Brain microvascular endothelial cell (primary cell): ENCODE data around the gene ULK2.

Experiments
- DNase-seq: peaks from one replicate; pipeline ENCODE4 v3.0.0-alpha.2; 2020
- H3K27ac ChIP-seq: fragments of 250-450 bp; sonication (Bioruptor Pico); 2 replicates; pipeline ENCODE4 v1.5.1; 2020; ENCODE audit warnings: mild to moderate bottlenecking, moderate library complexity
- H3K27me3 ChIP-seq: fragments of 250-450 bp; sonication (Bioruptor Pico); replicated peaks from 2 replicates; pipeline ENCODE4 v1.5.1; 2020; ENCODE audit warnings: mild to moderate bottlenecking
- H3K36me3 ChIP-seq: fragments of 250-450 bp; sonication (Bioruptor Pico); replicated peaks from 2 replicates; pipeline ENCODE4 v1.5.1; 2020; ENCODE audit warnings: mild to moderate bottlenecking
- H3K4me3 ChIP-seq: 2 replicates; pipeline ENCODE4 v1.5.1; 2011; ENCODE audit warnings: low read depth, mild to moderate bottlenecking, control low read depth, low read length, moderate library complexity
- in situ Hi-C: cut with HindIII; loops from 2 replicates; pipeline ENCODE4 v1.10.0; 2017; ENCODE audit warnings: low sequenced_read_pairs, low pct_ligation_motif_present
- TF ChIP-seq, protein P1 (sequence below): IDR thresholded peaks from 2 replicates; pipeline ENCODE4 v1.5.1; 2011; ENCODE audit warnings: low read depth, mild to moderate bottlenecking, moderate library complexity, low read length, control low read depth, inconsistent platforms; ENCODE audit errors: missing control alignments

ULK2 gene

DNA sequence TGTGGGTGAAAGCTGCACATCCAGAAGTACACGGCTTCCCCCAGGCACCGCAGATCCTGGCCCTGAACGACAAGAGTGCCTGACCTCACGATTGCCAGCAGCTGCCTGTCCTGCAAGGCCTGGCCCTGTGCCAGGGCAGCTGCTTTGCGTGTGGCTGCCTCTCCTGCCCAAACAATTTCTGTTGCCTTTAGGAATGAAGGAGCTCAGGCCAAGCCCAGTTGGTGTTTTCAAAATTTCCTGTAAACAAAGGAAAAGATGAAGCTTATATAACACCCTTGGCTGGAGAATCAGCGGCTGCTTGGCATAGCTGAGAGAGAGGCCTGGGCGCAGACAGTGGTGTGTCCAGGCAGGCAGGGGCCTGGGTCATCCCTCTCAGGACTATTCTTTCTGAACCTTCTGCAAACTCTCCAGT lies 139.6 kb downstream of the ULK2 start:
- DNase-seq, result peak; percentile 16
- Histone ChIP-seq H3K36me3 (no peaks in the 10 kb centered on the region), H3K4me3 (no peak overlapping the region), H3K27ac (no peak overlapping the region), H3K27me3 (no peaks in the 10 kb centered on the region)
- in situ Hi-C loops, result no loop called here
- TF ChIP-seq, protein P1, sequence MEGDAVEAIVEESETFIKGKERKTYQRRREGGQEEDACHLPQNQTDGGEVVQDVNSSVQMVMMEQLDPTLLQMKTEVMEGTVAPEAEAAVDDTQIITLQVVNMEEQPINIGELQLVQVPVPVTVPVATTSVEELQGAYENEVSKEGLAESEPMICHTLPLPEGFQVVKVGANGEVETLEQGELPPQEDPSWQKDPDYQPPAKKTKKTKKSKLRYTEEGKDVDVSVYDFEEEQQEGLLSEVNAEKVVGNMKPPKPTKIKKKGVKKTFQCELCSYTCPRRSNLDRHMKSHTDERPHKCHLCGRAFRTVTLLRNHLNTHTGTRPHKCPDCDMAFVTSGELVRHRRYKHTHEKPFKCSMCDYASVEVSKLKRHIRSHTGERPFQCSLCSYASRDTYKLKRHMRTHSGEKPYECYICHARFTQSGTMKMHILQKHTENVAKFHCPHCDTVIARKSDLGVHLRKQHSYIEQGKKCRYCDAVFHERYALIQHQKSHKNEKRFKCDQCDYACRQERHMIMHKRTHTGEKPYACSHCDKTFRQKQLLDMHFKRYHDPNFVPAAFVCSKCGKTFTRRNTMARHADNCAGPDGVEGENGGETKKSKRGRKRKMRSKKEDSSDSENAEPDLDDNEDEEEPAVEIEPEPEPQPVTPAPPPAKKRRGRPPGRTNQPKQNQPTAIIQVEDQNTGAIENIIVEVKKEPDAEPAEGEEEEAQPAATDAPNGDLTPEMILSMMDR, result no peak

DNA sequence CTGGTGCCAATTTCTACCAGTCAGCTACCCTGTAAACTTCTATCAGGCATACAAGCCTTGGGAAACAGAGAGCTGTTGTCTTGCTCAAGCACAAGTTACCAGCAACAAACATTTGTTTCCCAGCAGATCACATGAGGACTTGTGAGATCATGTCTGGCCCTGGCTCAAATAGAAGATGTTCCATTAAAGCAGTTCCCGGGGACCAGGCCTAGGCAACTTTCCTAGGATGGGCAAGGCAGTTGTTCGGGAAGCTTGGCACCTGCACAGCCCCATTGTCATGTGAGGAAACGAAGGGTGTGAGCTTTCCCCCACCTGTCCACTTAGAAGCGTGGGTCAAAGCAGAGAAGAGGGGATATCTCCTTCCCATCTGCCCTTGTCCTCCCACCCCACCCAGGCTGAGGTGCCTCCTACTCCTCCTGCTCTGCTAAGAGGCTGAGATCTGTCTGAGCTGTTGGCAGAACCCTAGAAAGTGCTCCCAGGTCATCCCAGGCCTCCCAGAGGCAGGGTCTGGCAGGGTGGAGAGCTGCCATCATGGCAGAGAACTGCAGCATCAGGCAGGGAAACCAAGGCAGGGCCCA lies 140.1 kb downstream of the ULK2 start:
- no peaks in the 10 kb centered on the region for H3K27me3 ChIP-seq
- no peak overlapping the region for H3K27ac ChIP-seq
- H3K4me3 ChIP-seq, result no peak overlapping the region
- DNase-seq, result peak; percentile 26
- H3K36me3 ChIP-seq, result no peaks in the 10 kb centered on the region
- TF ChIP-seq, protein P1, result no peak
- in situ Hi-C loops, result no loop called here

DNA sequence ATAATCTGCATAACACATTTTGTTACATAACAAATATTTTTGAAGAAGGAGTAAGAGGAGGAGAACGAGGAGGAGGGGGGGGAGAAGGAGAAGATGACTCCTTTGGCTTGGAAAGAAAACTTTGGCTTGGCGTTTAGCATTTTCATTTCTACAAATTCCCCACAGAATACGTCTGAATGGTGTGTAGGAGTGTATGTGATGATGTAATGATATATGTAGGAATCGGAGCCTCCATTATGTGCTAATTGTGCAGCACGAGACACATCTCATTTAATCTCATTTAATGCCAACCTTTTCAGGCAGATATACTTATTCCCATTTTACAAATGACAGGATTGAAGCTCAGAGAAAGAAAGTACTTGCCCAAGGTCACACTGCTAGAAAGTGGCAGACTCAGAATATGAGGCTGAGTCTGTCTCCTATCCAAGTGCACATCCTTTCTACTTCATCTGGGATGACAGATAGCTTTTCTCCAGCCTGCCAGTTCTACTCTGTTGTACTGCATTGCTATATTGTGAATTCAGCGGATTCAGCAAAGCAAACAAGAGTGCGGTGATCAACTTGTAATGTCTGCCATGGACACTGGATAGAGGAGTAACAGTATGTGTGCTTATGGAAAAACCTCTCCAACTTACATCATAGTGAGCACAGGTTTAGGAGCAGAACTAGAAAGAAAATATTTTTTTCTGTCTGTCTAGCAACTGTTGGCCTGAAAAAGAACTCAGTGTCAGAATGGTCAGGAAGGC lies 140.9 kb downstream of the ULK2 start:
- H3K27me3 ChIP-seq, result no peaks in the 10 kb centered on the region
- TF ChIP-seq, protein P1, result no peak
- no peak overlapping the region for H3K4me3 ChIP-seq
- no peak overlapping the region for H3K27ac ChIP-seq
- H3K36me3 ChIP-seq, result no peaks in the 10 kb centered on the region
- no peak for DNase-seq
- in situ Hi-C loops, result no loop called here

DNA sequence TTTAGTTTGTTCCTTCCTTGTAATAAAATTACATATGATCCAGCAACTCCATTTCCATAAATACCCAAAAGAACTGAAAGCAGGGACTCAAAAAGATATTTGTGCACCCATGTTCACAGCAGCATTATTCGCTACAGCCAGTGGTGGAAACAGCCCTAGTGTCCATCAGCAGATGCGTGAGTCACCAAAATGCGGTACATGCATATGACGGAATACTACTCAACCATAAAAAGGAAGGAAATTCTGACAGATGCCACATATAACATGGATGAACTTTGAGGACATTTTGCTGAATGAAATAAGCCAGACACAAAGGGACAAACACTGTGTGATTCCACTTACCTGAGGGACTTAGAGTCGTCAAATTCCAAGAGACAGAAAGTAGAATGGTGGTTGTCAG lies 142.2 kb downstream of the ULK2 start:
- no peaks in the 10 kb centered on the region for H3K27me3 ChIP-seq
- H3K4me3 ChIP-seq, result no peak overlapping the region
- no peak overlapping the region for H3K27ac ChIP-seq
- no peak for DNase-seq
- H3K36me3 ChIP-seq, result no peaks in the 10 kb centered on the region
- in situ Hi-C loops, result no loop called here
- TF ChIP-seq, protein P1, result no peak

DNA sequence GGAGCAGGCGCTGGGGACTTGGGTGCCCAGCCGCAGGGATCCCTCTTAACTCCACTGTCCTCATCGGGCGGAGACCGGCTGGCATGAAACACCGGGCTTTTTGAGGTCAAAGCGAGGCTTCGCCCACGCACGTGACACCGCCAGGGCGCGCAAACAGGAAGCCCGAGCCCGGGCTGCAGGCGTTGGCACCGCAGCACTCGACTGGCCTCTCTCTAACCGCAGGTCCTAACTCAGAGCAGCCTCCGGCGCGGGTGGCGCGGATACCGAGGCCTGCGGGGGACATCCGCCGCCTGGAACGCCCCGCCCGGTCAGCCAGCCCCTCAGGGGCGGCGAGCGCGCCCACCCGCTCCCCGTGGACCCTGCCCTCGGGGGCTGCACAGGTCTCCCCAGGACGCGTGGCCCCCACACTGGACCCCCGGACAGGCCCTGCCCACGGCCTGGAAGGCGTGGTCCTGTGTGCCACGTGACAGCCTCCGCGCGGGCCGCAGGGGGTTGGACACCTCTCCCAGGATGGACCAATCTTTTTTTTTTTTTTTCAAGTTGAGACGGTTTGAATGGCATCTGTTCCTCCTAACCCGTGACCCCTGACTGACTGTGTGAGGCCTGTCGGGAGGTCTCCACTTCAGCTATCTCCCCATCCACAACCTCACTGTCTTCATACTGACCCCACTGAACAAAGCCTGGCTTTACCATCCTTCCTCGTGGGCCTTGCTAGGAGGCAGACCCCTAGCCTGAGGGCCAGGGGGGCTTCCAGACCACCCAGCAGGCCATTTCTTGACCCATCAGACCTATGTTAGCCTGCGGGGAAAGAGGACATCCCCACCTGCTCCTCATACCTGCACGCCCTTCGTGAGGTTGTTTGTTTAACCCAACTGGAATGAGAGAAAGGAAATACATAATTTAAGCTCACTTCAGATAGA lies 143.0 kb downstream of the ULK2 start:
- TF ChIP-seq, protein P1, result no peak
- in situ Hi-C loops, result no loop called here
- Histone ChIP-seq H3K27ac (no peak overlapping the region), H3K27me3 (no peaks in the 10 kb centered on the region), H3K36me3 (no peaks in the 10 kb centered on the region), H3K4me3 (peak overlapping the region; percentile 22)
- DNase-seq, result no peak
